ENCODE measurements around the gene MICALL1.

- TF ChIP-seq CTCF (IDR thresholded peaks at IDR 0.05 in 4 of 5, conservative IDR thresholded peaks at IDR 0.05 in 1 of 5) = no peak
- TF ChIP-seq POLR2A (IDR thresholded peaks at IDR 0.05) = no peak
Measured at GRCh38 chr22:37893583-37893983, 12.5 kb upstream of the MICALL1 start.
